Neural progenitor cell (in vitro differentiated cells): ENCODE measurements around the gene SKA3. TPM values are rescaled to one million over a fixed set of nuclear protein-coding genes. Genes with fewer than 3 reads are reported as not detected.
A peak's percentile ranks its signal among the peaks of the same experiment; 100 is the strongest.
"Not testable (repeated sequence)": the region's sequence is repeated elsewhere in the genome, so short reads cannot be mapped to it uniquely, and the experiment has no call there.

Experiments
- DNase-seq: peaks from one replicate; pipeline ENCODE4 v3.0.0-alpha.2; 2016; ENCODE audit warnings: low spot score
- H2AFZ ChIP-seq: fragments of 200-600 bp; sonication (generic); replicated peaks from 2 replicates; pipeline ENCODE4 v1.6.1; 2016; ENCODE audit warnings: antibody characterized with exemption
- H3F3A ChIP-seq: fragments of 200-600 bp; sonication (generic); 2 replicates; pipeline ENCODE4 v1.6.1; 2016; ENCODE audit warnings: antibody characterized with exemption, low read depth
- H3K27ac ChIP-seq: fragments of 200-600 bp; sonication (generic); 2 replicates; pipeline ENCODE4 v1.5.1; 2016; ENCODE audit warnings: mild to moderate bottlenecking
- H3K27me3 ChIP-seq: fragments of 200-600 bp; sonication (generic); 2 replicates; pipeline ENCODE4 v1.6.1; 2016; ENCODE audit warnings: mild to moderate bottlenecking, moderate library complexity
- H3K36me3 ChIP-seq: fragments of 200-600 bp; sonication (generic); 2 replicates; pipeline ENCODE4 v1.5.1; 2016
- H3K4me1 ChIP-seq: fragments of 200-600 bp; sonication (generic); 2 replicates; pipeline ENCODE4 v1.6.1; 2016; ENCODE audit warnings: mixed run types
- H3K4me2 ChIP-seq: fragments of 200-600 bp; sonication (generic); 2 replicates; pipeline ENCODE4 v1.6.1; 2016
- H3K4me3 ChIP-seq: fragments of 200-600 bp; sonication (generic); 2 replicates; pipeline ENCODE4 v1.5.1; 2016
- H3K79me2 ChIP-seq: fragments of 200-600 bp; sonication (generic); 2 replicates; pipeline ENCODE4 v1.6.1; 2016; ENCODE audit warnings: low read depth
- H3K9ac ChIP-seq: fragments of 200-600 bp; sonication (generic); 2 replicates; pipeline ENCODE4 v1.6.1; 2016
- H3K9me3 ChIP-seq: fragments of 200-600 bp; sonication (generic); 2 replicates; pipeline ENCODE4 v1.5.1; 2016; ENCODE audit warnings: low read depth
- H4K20me1 ChIP-seq: fragments of 200-600 bp; sonication (generic); 2 replicates; pipeline ENCODE4 v1.6.1; 2016; ENCODE audit warnings: low read depth
- H3K27ac Mint-ChIP-seq: 3 replicates; pipeline ENCODE4 v1.8.0; 2021; ENCODE audit warnings: mixed read lengths
- H3K27me3 Mint-ChIP-seq: 2 replicates; pipeline ENCODE4 v1.8.0; 2022; ENCODE audit warnings: low read depth, mild to moderate bottlenecking, inconsistent platforms, moderate library complexity, mixed read lengths; ENCODE audit not compliant: insufficient read depth
- H3K36me3 Mint-ChIP-seq: 3 replicates; pipeline ENCODE4 v1.8.0; 2021; ENCODE audit warnings: mixed read lengths
- H3K4me1 Mint-ChIP-seq: 3 replicates; pipeline ENCODE4 v1.8.0; 2021; ENCODE audit warnings: mixed read lengths
- H3K4me3 Mint-ChIP-seq: 3 replicates; pipeline ENCODE4 v1.8.0; 2021; ENCODE audit warnings: mild to moderate bottlenecking, moderate library complexity, mixed read lengths
- H3K9me3 Mint-ChIP-seq: 3 replicates; pipeline ENCODE4 v1.8.0; 2020; ENCODE audit warnings: mixed read lengths
- EZH2 ChIP-seq: fragments of 200-600 bp; sonication (generic); IDR thresholded peaks from 2 replicates; pipeline ENCODE4 v1.6.1; 2017; ENCODE audit warnings: antibody characterized with exemption, mild to moderate bottlenecking, moderate library complexity
- EZH2phosphoT487 ChIP-seq: fragments of 200-600 bp; sonication (generic); IDR thresholded peaks from 2 replicates; pipeline ENCODE4 v1.6.1; 2017; ENCODE audit warnings: antibody characterized with exemption
- total RNA-seq: library from RNA; depleted of rRNA; stranded (reverse); fragments of >200 nt; gene quantifications from 2 replicates; pipeline ENCODE4 v1.2.3, GENCODE V29; 2015; ENCODE audit warnings: low replicate concordance
- TF ChIP-seq, protein P1 (sequence below): fragments of 200-600 bp; sonication (generic); IDR thresholded peaks from 2 replicates; pipeline ENCODE4 v1.5.1; 2017; ENCODE audit warnings: antibody characterized with exemption, mild to moderate bottlenecking

SKA3 gene
- total RNA-seq, 1 donor from 2014 or later: 74.7 TPM

DNA sequence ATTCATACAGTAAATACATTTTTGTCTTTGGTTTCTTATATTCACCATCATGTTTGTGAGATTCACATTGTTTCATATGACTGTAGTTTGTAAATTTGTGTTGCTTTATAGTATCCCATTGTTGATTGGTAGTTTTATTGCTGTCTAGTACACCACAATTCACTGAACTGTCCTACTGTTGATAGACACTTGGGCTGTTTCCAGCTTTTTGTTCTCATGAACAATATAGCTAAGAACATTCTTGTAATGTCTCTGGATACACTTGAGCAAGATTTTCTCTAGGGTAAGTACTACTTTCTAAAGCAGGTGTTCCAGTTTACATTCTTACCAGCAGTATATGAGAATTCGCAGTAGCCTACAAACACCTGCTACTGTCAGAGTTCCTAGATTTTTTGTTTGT lies 37.8 kb downstream of the SKA3 start:
- Mint-ChIP-seq H3K27me3 (peaks cover 8% of the 10 kb centered on the region), H3K4me1 (peaks cover 22% of the 10 kb centered on the region), H3K27ac (no peak overlapping the region), H3K36me3 (peaks cover 11% of the 10 kb centered on the region), H3K4me3 (peak overlapping the region; percentile 75), H3K9me3 (peaks cover 5% of the 10 kb centered on the region)
- Histone ChIP-seq H3K27me3 (no peaks in the 10 kb centered on the region), H3F3A (peaks cover 3% of the 10 kb centered on the region), H3K27ac (no peak overlapping the region), H3K4me2 (no peak overlapping the region), H3K9me3 (no peaks in the 10 kb centered on the region), H3K79me2 (peaks cover 32% of the 10 kb centered on the region), H3K9ac (no peak overlapping the region), H2AFZ (no peak overlapping the region), H3K4me1 (peaks cover 5% of the 10 kb centered on the region), H4K20me1 (peaks cover 20% of the 10 kb centered on the region), H3K36me3 (peaks cover 3% of the 10 kb centered on the region), H3K4me3 (no peak overlapping the region)
- DNase-seq: no peak
- TF ChIP-seq EZH2 (no peak), EZH2phosphoT487 (no peak)
- TF ChIP-seq, protein P1, sequence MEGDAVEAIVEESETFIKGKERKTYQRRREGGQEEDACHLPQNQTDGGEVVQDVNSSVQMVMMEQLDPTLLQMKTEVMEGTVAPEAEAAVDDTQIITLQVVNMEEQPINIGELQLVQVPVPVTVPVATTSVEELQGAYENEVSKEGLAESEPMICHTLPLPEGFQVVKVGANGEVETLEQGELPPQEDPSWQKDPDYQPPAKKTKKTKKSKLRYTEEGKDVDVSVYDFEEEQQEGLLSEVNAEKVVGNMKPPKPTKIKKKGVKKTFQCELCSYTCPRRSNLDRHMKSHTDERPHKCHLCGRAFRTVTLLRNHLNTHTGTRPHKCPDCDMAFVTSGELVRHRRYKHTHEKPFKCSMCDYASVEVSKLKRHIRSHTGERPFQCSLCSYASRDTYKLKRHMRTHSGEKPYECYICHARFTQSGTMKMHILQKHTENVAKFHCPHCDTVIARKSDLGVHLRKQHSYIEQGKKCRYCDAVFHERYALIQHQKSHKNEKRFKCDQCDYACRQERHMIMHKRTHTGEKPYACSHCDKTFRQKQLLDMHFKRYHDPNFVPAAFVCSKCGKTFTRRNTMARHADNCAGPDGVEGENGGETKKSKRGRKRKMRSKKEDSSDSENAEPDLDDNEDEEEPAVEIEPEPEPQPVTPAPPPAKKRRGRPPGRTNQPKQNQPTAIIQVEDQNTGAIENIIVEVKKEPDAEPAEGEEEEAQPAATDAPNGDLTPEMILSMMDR: no peak

DNA sequence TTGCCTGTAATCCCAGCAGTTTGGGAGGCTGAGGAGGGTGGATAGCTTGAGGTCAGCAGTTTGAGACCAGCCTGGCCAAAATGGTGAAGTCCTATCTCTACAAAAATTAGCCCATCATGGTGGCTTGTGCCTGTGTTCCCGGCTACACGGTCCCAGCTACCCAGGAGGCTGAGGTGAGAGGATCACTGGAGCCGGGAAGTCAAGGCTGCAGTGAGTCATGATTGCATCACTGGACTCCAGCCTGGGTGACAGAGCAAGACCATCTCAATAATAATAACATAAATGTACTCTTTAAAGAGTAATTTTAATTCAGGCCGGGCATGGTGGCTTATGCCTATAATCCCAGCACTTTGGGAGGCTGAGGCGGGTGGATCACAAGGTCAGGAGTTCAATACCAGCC lies 38.7 kb downstream of the SKA3 start:
- TF ChIP-seq EZH2: no peak
- no peak for TF ChIP-seq EZH2phosphoT487
- TF ChIP-seq, protein P1: no peak
- no peak overlapping the region for H3K27ac ChIP-seq
- peaks cover 3% of the 10 kb centered on the region for H3K4me1 ChIP-seq
- H3K36me3 ChIP-seq: peaks cover 3% of the 10 kb centered on the region
- no peak overlapping the region for H3K4me2 ChIP-seq
- H3K36me3 Mint-ChIP-seq: peaks cover 4% of the 10 kb centered on the region
- DNase-seq: no peak
- H2AFZ ChIP-seq: no peak overlapping the region
- no peak overlapping the region for H3K4me3 Mint-ChIP-seq
- H3K27me3 Mint-ChIP-seq: peaks cover 8% of the 10 kb centered on the region
- H4K20me1 ChIP-seq: peaks cover 12% of the 10 kb centered on the region
- peaks cover 3% of the 10 kb centered on the region for H3F3A ChIP-seq
- H3K4me1 Mint-ChIP-seq: peaks cover 18% of the 10 kb centered on the region
- H3K9me3 Mint-ChIP-seq: peaks cover 5% of the 10 kb centered on the region
- no peak overlapping the region for H3K9ac ChIP-seq
- H3K27ac Mint-ChIP-seq: no peak overlapping the region
- H3K9me3 ChIP-seq: no peaks in the 10 kb centered on the region
- no peak overlapping the region for H3K4me3 ChIP-seq
- H3K27me3 ChIP-seq: no peaks in the 10 kb centered on the region
- peaks cover 23% of the 10 kb centered on the region for H3K79me2 ChIP-seq

DNA sequence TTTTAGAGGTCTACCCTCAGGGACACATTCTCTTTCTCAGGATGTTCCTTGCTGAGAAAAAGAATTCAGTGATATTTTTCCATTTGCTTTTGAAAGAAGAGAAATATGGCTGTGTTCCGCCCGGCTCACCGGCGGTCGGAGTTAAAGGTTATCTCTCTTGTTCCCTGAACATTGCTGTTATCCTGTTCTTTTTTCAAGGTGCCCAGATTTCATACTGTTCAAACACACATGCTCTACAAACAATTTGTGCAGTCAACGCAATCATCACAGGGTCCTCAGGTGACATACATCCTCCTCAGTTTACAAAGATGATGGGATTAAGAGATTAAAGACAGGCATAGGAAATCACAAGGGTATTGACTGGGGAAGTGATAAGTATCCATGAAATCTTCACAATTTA lies 40.5 kb downstream of the SKA3 start:
- not testable (repeated sequence) for H3K27ac Mint-ChIP-seq, H3K27ac ChIP-seq, H4K20me1 ChIP-seq

DNA sequence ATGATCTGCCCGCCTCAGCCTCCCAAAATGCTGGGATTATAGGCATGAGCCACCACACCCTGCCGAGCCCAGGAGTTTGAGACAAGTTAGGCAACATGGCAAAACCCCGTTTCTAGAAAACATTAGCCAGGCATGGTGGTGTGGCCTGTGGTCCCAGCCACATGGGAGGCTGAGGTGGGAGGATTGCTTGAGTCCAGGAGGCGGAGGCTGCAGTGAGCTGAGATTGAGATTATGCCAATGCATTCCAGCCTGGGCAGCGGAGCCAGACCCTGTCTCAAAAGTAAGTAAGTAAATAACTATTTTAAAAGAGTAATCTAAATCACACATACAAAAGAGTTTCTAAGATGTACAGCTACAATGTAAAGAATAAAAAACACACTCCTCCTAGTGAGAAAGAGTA lies 41.9 kb downstream of the SKA3 start:
- Histone ChIP-seq H2AFZ (no peak overlapping the region), H3K4me2 (no peak overlapping the region)
- peaks cover 5% of the 10 kb centered on the region for H3K27me3 Mint-ChIP-seq

More for the DNA sequence above, 40.5 kb downstream of the SKA3 start:
- H3K27me3 Mint-ChIP-seq, H2AFZ ChIP-seq, H3K4me1 ChIP-seq, H3K9me3 ChIP-seq, DNase-seq, H3K27me3 ChIP-seq, H3K36me3 Mint-ChIP-seq, H3K4me2 ChIP-seq, H3K9me3 Mint-ChIP-seq, H3K36me3 ChIP-seq, H3K4me3 Mint-ChIP-seq, H3F3A ChIP-seq, H3K9ac ChIP-seq, H3K4me3 ChIP-seq, H3K79me2 ChIP-seq: not testable (repeated sequence)
- peaks cover 13% of the 10 kb centered on the region for H3K4me1 Mint-ChIP-seq

More for the DNA sequence above, 41.9 kb downstream of the SKA3 start:
- Mint-ChIP-seq H3K27ac (no peak overlapping the region), H3K9me3 (peaks cover 5% of the 10 kb centered on the region), H3K4me1 (peaks cover 8% of the 10 kb centered on the region), H3K4me3 (no peak overlapping the region), H3K36me3 (no peaks in the 10 kb centered on the region)
- H3K9me3 ChIP-seq: no peaks in the 10 kb centered on the region
- H4K20me1 ChIP-seq: no peaks in the 10 kb centered on the region
- no peaks in the 10 kb centered on the region for H3K27me3 ChIP-seq
- H3K9ac ChIP-seq: no peak overlapping the region
- H3K27ac ChIP-seq: no peak overlapping the region
- H3F3A ChIP-seq: peaks cover 19% of the 10 kb centered on the region
- no peak overlapping the region for H3K4me3 ChIP-seq
- no peak for DNase-seq
- H3K36me3 ChIP-seq: no peaks in the 10 kb centered on the region
- no peaks in the 10 kb centered on the region for H3K79me2 ChIP-seq
- H3K4me1 ChIP-seq: no peaks in the 10 kb centered on the region
- TF ChIP-seq, protein P1: no peak
- TF ChIP-seq EZH2phosphoT487 (no peak), EZH2 (no peak)
